ENCODE results near the gene MBOAT1.

- no peak for TF ChIP-seq CTCF (IDR thresholded peaks at IDR 0.05; ENCODE audit: poor library complexity)
- TF ChIP-seq EZH2 (IDR thresholded peaks at IDR 0.05; ENCODE audit: borderline replicate concordance), result no peak
- TF ChIP-seq EZH2phosphoT487 (IDR thresholded peaks at IDR 0.05; ENCODE audit: low read depth, severe bottlenecking, unreplicated experiment), result no peak
Observed at GRCh38 chr6:20129290-20130088, 82.8 kb downstream of the MBOAT1 start.

Data from hepatocyte (in vitro differentiated cells).